B cell (primary cell): ENCODE data around the gene LNP1.

Source experiments
- CTCF ChIP-seq: fragments of 200-600 bp; IDR thresholded peaks from one replicate; pipeline ENCODE4 v1.8.0; 2022; ENCODE audit warnings: antibody characterized with exemption, mild to moderate bottlenecking
- EZH2 ChIP-seq: IDR thresholded peaks from 2 replicates; pipeline ENCODE4 v1.6.1; 2012; ENCODE audit warnings: borderline replicate concordance, low read depth, mild to moderate bottlenecking, moderate library complexity, low read length; ENCODE audit not compliant: insufficient read depth, poor library complexity, severe bottlenecking

DNA sequence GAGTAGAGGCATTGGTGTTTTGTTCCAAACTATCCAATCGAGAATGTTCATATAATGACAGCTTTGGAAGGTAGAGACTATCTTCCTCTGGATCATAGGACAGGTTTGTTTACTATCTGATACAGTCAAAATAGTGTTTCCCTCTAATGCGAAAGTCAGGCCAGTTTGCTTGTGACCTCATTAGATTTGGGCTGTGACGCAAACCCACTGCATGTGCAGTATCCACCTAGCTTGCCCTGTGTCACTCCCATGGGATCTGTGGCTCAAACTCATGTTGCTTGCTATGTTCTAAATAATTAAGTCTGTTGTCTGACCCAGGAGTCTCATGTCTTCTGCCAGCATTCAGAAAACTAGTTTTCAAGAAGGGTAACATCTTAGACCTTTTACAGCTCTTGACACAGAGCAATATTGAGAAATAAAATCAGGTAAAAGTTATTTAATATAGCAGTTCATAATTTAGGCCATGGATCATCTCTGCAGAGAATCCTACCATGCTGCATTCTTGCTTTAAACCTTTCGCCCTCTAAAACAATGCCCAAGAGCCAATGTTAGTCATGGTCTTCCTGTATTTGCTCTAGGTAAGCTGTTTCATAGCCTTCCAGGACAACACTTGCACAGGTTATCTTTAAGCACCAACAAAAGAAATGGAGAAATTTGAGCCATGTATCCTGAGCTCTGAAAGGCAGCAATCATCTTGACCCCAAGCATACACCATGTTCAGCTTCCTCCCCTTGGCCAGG lies 40.4 kb upstream of the LNP1 start:
- TF ChIP-seq CTCF, result no peak
- no peak for TF ChIP-seq EZH2
